ENCODE data around the gene KITLG. TPM values are rescaled to one million over a fixed set of nuclear protein-coding genes. Genes with fewer than 3 reads are reported as not detected.

Gene KITLG
- total and polyA plus RNA-seq, 2 experiments from 2014 or later, result 4.3 to 30.4 TPM

DNA sequence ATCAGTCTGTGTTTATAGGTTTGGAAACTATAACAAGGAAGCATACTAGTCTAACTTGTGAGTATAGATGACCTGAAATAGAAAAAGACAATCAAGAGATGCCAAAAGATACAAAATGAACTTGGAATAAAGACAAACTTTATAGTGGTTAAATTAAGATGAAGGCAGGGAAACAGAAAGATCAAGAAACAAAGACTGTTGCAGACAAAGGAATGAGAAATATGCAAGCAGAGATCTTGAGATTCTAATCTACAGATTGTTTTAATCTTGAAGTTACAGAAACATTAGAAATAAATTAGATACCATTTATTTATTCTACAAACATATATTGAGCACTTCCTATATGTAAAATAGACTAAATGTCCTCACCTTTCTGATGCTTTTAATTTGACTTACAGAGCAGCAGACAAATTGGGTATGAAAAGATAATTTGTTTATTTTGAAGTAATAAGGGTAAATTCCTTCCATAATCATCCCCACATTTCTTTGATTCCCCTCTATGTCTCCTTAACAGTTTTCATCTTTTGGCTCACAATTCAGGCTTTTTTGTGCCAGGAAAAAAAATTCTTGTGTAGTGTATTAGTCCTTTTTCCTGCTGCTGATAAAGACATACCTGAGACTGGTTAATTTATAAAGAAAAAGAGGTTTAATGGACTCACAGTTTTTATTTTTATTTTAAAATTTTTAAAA is 134.4 kb downstream of the KITLG start:
- Histone ChIP-seq H3K27ac (no peak overlapping the region), H4K20me1 (ENCODE audit: insufficient read depth, poor library complexity, severe bottlenecking) (no peaks in the 10 kb centered on the region), H3K4me2 (no peak overlapping the region), H3K79me2 (no peaks in the 10 kb centered on the region), H3K9me3 (ENCODE audit: low read depth) (no peaks in the 10 kb centered on the region), H3K36me3 (replicated peaks; ENCODE audit: insufficient read depth, low read depth) (no peaks in the 10 kb centered on the region), H3K4me3 (no peak overlapping the region), H3K4me1 (ENCODE audit: insufficient read depth) (no peaks in the 10 kb centered on the region), H3K27me3 (no peaks in the 10 kb centered on the region), H2AFZ (no peak overlapping the region), H3K9me2 (replicated peaks; ENCODE audit: insufficient read depth) (no peaks in the 10 kb centered on the region)
- no peak for TF ChIP-seq EZH2phosphoT487 (IDR thresholded peaks at IDR 0.05; ENCODE audit: low read depth, severe bottlenecking, unreplicated experiment)
- TF ChIP-seq CTCF (IDR thresholded peaks at IDR 0.05; ENCODE audit: poor library complexity), result no peak
- no peak for TF ChIP-seq EZH2 (IDR thresholded peaks at IDR 0.05; ENCODE audit: borderline replicate concordance)
- DNase-seq (ENCODE audit: low spot score), result no peak

- Histone ChIP-seq H3K27ac (no peak overlapping the region), H3K4me3 (no peak overlapping the region), H3K9me3 (ENCODE audit: low read depth) (no peaks in the 10 kb centered on the region), H3K4me1 (ENCODE audit: insufficient read depth) (no peaks in the 10 kb centered on the region), H4K20me1 (ENCODE audit: insufficient read depth, poor library complexity, severe bottlenecking) (no peaks in the 10 kb centered on the region), H3K4me2 (no peak overlapping the region), H3K79me2 (no peaks in the 10 kb centered on the region), H3K36me3 (replicated peaks; ENCODE audit: insufficient read depth, low read depth) (no peaks in the 10 kb centered on the region), H3K9me2 (replicated peaks; ENCODE audit: insufficient read depth) (no peaks in the 10 kb centered on the region), H2AFZ (no peak overlapping the region), H3K27me3 (no peaks in the 10 kb centered on the region)
- DNase-seq (ENCODE audit: low spot score), result no peak
- WGBS (ENCODE audit: low lambda C conversion rate, missing lambda C conversion rate), result 73% methylated on average over 1 of the region's 1 CpG
- TF ChIP-seq CTCF (IDR thresholded peaks at IDR 0.05; ENCODE audit: poor library complexity), result no peak
- TF ChIP-seq EZH2phosphoT487 (IDR thresholded peaks at IDR 0.05; ENCODE audit: low read depth, severe bottlenecking, unreplicated experiment), result no peak
- TF ChIP-seq EZH2 (IDR thresholded peaks at IDR 0.05; ENCODE audit: borderline replicate concordance), result no peak
These were observed 135.8 kb downstream of the KITLG start for GRCh38 chr12:88444481-88444880.

Small RNA genes lying within 50 kb of the gene (small RNA-seq; reads per million reads assigned to genes)
- gene RNU1-117P, result not detected
